ENCODE data around the gene PPP2R1B. TPM values are rescaled to one million over a fixed set of nuclear protein-coding genes. Genes with fewer than 3 reads are reported as not detected.
A peak's percentile ranks its signal among the peaks of the same experiment; 100 is the strongest.

The PPP2R1B gene
- polyA plus RNA-seq, 1 donor (not counting 4 experiments of a cell fraction or from before 2014, with no cell fraction given) = 33.6 TPM

- H3K9me1 ChIP-seq (ENCODE audit: control insufficient read depth, extremely low read depth, insufficient read depth, low read length) = no peaks in the 10 kb centered on the region
- DNase-seq (ENCODE audit: low read depth, low spot score) = no peak
- H3K36me3 ChIP-seq (ENCODE audit: control insufficient read depth in 2 of 2, extremely low read depth in 1 of 2, insufficient read depth in 2 of 2, low read length in 2 of 2) = peaks cover 9 to 26% of the 10 kb centered on the region in 2 experiments
- peaks cover 23% of the 10 kb centered on the region for H3K79me2 ChIP-seq (ENCODE audit: control insufficient read depth, insufficient read depth, low read length)
- no peaks in the 10 kb centered on the region for H3K27me3 ChIP-seq (ENCODE audit: control insufficient read depth, extremely low read depth, insufficient read depth, low read length)
- H3K9me3 ChIP-seq (ENCODE audit: control insufficient read depth, low read depth, low read length) = no peaks in the 10 kb centered on the region
- peak overlapping the region; percentile 93 for H3K9ac ChIP-seq (ENCODE audit: control insufficient read depth, extremely low read depth, insufficient read depth, low read length)
- dilution Hi-C loops (cut with MboI; ENCODE audit: extremely low pct_ligation_motif_present, low sequenced_read_pairs) = no loop called here
- no peaks in the 10 kb centered on the region for H4K20me1 ChIP-seq (ENCODE audit: control insufficient read depth, extremely low read depth, insufficient read depth, low read length)
- peak overlapping the region; percentile 83 to 91 (median 84) for H3K4me3 ChIP-seq (ENCODE audit: control insufficient read depth in 2 of 3, extremely low read depth in 1 of 3, insufficient read depth in 2 of 3, low read depth in 1 of 3, low read length in 3 of 3)
- no peak for TF ChIP-seq CTCF (optimal IDR thresholded peaks at IDR 0.05 in 1 of 3, IDR thresholded peaks at IDR 0.05 in 1 of 3, conservative IDR thresholded peaks at IDR 0.05 in 1 of 3; ENCODE audit: extremely low read depth in 1 of 3, insufficient read depth in 2 of 3, low read length in 3 of 3)
- FAIRE-seq = no peak
- peak overlapping the region; percentile 99 for H2AFZ ChIP-seq (ENCODE audit: control insufficient read depth, low read length)
- H3K27ac ChIP-seq (ENCODE audit: control insufficient read depth, insufficient read depth, low read length) = peak overlapping the region; percentile 96
- peaks cover 11% of the 10 kb centered on the region for H3K4me1 ChIP-seq (ENCODE audit: control insufficient read depth, extremely low read depth, insufficient read depth, low read length)
- peak overlapping the region; percentile 65 for H3K4me2 ChIP-seq (ENCODE audit: control insufficient read depth, extremely low read depth, insufficient read depth, low read depth, low read length)
Observed at GRCh38 chr11:111765320-111765983, 737 bp downstream of the PPP2R1B start.

GRCh38 chr11:111764621-111765020 is 1.6 kb downstream of the PPP2R1B start:
- H3K4me1 ChIP-seq (ENCODE audit: control insufficient read depth, extremely low read depth, insufficient read depth, low read length) = peaks cover 11% of the 10 kb centered on the region
- H3K9ac ChIP-seq (ENCODE audit: control insufficient read depth, extremely low read depth, insufficient read depth, low read length) = peak overlapping the region; percentile 93
- peak overlapping the region; percentile 65 for H3K4me2 ChIP-seq (ENCODE audit: control insufficient read depth, extremely low read depth, insufficient read depth, low read depth, low read length)
- H3K9me3 ChIP-seq (ENCODE audit: control insufficient read depth, low read depth, low read length) = no peaks in the 10 kb centered on the region
- no peaks in the 10 kb centered on the region for H4K20me1 ChIP-seq (ENCODE audit: control insufficient read depth, extremely low read depth, insufficient read depth, low read length)
- peaks cover 10 to 28% of the 10 kb centered on the region in 2 experiments for H3K36me3 ChIP-seq (ENCODE audit: control insufficient read depth in 2 of 2, extremely low read depth in 1 of 2, insufficient read depth in 2 of 2, low read length in 2 of 2)
- no peaks in the 10 kb centered on the region for H3K27me3 ChIP-seq (ENCODE audit: control insufficient read depth, extremely low read depth, insufficient read depth, low read length)
- FAIRE-seq = no peak
- peak overlapping the region; percentile 83 to 91 (median 84) for H3K4me3 ChIP-seq (ENCODE audit: control insufficient read depth in 2 of 3, extremely low read depth in 1 of 3, insufficient read depth in 2 of 3, low read depth in 1 of 3, low read length in 3 of 3)
- no peak overlapping the region for H2AFZ ChIP-seq (ENCODE audit: control insufficient read depth, low read length)
- dilution Hi-C loops (cut with MboI; ENCODE audit: extremely low pct_ligation_motif_present, low sequenced_read_pairs) = no loop called here
- no peaks in the 10 kb centered on the region for H3K9me1 ChIP-seq (ENCODE audit: control insufficient read depth, extremely low read depth, insufficient read depth, low read length)
- peaks cover 23% of the 10 kb centered on the region for H3K79me2 ChIP-seq (ENCODE audit: control insufficient read depth, insufficient read depth, low read length)
- DNase-seq (ENCODE audit: low read depth, low spot score) = no peak
- H3K27ac ChIP-seq (ENCODE audit: control insufficient read depth, insufficient read depth, low read length) = no peak overlapping the region
- no peak for TF ChIP-seq CTCF (optimal IDR thresholded peaks at IDR 0.05 in 1 of 3, IDR thresholded peaks at IDR 0.05 in 1 of 3, conservative IDR thresholded peaks at IDR 0.05 in 1 of 3; ENCODE audit: extremely low read depth in 1 of 3, insufficient read depth in 2 of 3, low read length in 3 of 3)
- TF ChIP-seq EZH2 (IDR thresholded peaks at IDR 0.05; ENCODE audit: low read length) = no peak
